HTERT RPE-1 (cell line): Measurements from ENCODE around the gene PRXL2A.

Source experiments
- in situ Hi-C: fragments of 300-500 bp; cut with MboI; formaldehyde crosslinking; loops from 4 replicates; pipeline ENCODE4 v1.14.3; 2020; ENCODE audit warnings: low sequenced_read_pairs

Gene PRXL2A

DNA sequence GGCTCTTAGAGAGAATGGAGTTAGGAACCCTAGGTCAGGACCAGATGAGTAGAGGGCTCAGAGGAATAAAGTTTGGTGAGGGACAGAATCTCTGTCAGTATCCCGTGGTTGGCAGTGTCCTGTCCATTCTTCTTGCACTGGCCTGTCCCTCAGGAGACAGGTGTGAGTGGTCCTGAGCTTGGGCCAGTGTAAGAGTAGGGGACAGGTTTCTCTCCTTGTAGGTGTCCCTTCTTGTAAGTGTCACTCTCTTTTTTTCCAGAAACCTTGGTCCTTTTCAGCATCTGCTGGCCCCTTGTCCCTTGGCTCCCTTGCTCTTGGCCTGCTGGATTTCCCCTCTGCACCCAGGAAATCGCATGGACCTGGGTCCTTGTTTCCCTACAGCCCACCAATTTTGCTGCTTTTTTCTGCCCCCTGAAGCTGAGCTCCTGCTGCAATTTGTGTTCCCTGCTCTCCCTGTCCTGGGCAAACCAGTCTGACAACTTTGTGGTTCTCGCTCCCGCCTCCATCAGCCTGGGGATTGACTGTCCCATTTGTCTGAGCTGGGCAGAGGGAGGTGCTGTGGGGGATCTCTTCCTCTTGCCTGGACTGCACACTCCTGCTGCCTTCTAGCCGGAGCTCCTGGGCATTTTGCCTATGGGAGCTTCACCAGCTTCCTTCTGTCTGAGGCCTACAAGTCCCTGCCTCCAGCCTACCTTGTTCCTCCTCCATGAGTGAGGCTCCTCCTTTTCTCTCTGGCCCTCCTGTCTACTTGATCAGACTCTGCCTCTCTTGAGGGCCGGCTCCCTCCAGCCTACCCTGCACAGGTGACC, 52.3 kb downstream of the PRXL2A start:
- in situ Hi-C loops, result no loop called here

DNA sequence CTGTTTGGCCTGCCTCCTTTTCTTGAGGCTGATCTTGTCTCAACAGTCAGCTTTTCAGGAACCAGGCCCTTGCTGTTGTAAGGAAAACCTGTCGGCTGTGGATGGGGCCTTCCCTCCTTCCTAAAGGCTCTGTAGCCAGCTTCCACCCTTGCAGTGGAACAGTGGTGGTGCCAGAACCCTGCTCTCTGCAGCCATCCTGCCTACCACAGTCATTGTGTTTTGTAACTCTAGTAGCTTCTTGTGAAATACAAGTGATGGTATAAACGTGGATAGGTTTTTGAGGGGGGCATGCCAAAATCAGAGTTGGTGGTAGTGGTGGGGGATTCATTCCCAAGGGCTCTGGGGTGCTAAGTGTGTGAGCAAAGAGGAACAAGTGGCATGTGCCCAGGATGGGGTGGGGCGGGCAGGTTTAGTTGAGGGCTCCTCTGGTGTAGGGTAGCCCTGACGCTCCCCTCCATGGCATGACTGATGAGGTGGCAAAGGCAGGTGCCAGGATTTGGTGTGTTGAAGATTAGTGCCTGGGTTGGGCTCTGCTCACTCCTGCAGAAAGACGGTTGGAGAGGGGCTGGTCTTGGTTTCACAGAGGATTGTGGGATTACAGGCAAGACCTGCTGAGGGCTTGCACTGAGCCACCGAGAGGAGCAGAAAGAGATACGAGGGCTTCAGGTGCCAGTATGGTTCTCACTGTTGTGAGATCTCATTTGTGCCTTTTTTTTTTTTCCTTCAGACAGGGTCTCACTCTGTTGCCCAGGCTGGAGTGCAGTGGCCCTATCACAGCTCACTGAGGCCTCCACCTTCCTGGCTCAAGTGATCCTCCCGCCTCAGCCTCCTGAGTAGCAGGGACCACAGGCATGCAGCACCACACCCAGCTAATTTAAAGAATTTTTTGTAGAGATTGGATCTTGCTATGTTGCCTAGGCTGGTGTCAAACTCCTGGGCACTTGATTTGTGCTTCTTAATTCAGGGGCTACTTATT, 53.1 kb downstream of the PRXL2A start:
- in situ Hi-C loops, result no loop called here

DNA sequence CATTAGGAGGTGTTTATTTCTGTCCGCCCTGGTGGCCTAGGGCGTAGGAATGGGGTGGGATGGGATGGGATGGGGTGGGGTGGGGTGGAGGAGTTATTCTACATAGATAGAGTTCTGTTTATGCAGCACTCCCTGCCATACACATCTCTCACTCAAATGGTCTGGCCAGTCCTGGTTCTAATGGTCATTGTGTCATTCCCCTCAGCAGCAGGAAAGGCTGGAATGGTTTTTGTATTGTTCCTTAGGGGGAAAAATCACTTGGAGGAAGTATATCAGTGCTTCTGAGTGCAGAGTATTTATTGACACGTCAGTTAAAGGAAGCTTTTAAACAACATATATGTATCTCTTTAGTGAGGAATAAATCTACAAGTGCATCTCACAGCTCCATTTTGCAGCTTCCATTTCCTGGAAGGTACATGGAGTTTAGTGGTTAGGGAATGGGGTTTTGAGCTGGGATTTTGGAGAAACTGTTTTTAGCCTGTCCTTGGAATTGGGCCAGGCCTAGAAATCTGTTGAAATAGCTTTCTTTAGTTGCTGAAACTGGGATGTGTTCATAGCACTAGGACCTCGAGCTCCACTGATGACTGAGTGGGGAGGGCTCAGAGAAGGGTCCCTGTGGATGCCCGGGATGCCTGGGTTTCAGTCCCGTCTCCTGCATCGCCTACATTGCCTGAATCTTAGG, 54.1 kb downstream of the PRXL2A start:
- in situ Hi-C loops, result no loop called here

DNA sequence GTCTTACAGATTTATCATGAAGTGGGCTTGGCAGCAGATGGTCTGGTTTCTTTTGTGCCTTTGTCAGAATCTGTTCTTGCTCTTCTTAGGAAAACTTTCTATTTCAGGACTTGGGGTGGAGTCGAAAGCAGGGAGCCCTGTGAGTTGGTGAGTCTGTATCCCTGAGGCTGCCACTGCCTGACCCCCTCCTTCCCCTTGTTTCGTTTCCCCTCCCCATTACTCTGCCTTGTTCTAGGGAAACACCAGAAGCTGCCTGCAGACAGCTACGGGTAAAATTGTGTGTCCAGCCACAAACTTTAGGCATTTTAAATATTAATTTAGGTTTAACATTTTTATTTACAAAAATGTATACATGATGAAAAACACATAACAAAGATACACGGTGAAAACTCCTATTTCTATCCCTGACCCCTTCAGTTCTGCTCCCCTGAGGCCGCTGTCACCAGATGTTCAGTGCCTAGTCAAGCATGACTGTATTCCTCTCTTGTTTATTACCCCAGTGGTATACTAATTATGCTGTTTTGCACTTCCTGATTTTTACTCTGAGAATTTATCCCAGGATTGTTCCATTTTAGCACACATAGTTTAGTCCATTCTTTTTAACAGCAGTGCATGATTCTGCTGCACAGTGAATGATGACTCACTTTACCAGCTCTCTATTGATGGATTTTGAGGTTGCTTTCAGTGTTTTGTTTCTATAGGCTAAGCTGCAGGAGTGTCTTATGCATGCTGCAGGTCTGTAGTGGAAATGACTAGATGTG, 54.8 kb downstream of the PRXL2A start:
- in situ Hi-C loops, result no loop called here

DNA sequence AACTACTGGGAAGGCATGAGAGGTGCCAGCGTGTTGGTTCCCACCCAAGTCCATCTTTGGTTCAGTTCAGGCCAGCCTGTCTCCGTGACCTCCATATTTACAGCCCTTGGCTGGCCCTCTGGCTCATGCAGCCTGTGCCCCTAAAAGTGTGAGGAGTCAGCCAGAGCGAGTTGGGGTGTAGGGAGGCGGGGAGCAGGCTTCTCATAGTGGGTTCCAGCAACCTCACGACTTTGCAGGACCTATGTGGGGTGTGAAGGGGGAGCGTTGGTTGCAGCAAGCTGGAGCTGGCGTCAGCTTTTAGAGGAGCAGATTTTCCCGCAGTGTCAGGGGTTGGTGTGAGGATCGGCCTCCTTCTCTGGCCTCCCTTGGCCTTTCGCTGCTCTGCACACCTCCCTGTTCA, 55.5 kb downstream of the PRXL2A start:
- in situ Hi-C loops, result no loop called here

DNA sequence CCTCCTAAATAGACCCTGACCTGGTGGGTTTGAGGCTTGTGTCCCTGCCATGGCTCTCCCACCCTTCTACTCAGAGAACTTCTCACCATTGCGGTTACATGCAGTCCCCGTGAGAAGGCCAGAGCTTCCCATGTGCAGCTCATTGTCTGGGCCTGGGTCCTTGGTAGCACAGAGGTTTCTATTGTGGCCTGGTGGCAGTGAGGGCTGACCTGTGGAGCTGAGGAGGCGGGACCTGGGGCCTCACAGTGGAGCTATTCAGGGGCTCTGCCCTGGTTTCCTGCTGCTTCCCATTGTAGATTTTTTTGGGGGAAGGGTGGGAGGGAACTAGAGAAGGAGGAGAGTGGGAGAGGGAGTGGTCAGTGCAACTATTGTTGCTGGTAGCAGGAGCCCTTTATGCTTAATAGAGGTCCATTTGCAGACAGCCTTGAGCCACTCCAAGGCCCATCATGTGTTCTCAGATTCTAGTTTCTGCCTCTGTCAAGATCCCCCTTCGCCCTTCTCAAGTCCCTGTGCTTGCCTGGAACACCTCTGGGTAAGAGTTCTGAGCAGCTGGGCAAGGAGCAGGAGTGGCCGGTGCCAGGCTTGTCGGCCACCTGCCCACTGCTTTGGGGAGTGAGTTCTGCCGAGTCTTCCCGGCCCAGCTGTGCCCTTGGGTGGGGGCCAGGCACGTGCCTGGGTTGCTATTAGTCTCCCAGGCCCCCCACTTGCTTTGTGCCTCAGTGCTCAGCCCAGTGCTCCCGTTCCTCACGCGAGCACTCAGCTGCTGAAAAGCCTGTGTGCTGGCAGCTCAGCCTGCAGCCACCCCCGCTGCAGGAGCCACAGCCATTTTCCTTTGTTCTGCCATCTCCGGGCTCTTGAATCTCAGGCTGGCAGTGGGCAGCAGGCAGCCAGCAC, 56.5 kb downstream of the PRXL2A start:
- in situ Hi-C loops, result no loop called here

DNA sequence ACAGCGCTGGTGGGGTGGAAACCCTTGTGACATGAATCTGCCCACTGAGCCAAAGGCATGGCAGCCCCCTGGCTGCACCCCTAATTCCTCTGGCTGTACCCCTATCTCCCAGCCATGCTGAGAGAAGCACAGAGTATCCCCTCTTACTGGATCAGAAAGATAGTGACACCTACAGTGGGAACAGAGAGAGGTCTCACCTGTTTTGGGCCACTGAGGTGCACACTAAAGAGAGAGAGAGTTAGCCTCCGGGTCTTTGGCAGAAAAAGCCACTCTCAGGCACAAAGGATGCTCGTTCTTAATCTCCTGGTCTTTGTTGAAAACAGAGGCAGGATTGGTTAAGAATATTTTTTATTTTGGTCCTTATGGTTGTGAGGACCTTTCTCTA, 57.1 kb downstream of the PRXL2A start:
- in situ Hi-C loops, result no loop called here

DNA sequence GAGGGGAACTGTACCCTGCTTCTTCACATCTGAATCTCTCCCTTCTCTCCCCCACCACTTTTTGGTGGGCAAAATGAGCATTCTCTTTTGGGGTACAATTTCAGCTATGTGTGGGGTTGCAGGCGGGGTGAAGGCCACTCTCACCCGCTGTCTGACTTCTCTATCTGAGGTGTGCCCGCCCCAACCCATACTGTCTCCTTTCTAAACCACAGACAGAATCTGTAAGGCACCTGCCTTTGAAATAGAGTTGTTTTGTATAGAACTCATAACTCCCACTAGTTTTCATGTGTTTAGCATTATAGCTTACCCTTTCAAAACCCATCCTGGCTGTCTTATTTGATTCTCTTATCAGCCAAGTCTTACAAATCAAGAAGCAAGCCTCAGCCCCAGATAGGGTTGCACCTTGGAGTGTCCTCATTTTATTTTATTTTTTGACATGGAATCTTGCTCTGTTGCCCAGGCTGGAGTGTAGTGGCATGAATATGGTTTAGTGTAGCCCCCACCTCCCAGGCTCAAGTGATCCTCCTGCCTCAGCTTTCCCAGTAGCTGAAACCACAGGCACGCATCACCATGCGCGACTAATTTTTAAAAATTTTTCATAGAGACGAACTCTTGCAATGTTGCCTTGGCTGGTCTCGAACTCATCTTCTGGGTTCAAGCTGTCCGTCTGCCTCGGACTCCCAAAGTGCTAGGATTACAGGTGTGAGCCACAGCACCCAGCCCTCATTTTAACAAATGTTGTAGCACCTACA, 57.7 kb downstream of the PRXL2A start:
- in situ Hi-C loops, result no loop called here

DNA sequence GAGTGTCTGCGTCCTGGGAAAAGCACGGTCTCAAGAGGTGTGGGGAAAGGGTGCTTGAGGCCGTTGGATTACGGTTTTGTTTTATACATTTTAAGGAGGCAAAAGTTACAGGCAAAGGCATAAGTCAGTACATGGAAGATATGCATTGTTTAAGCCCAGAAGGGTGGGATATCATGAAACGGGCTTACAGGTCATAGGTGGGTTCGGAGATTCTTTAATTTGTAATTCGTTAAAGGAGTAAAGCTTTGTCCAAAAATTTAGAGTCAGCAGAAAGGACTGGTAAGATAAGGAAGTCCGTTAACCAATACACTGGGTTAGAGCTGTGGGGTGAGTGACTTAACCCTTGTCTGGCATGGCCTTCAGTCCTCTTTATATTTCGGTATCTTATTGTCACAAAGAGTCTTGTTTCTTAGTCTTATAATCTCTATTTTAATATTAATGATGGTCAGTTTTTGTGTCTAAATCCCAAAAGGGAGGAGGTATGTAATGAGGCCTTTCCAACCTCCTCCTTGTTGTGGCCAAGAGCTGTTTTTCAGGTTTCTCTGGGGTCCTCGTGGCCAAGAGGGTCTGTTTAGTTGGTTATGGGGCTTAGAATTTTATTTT, 58.5 kb downstream of the PRXL2A start:
- in situ Hi-C loops, result no loop called here

DNA sequence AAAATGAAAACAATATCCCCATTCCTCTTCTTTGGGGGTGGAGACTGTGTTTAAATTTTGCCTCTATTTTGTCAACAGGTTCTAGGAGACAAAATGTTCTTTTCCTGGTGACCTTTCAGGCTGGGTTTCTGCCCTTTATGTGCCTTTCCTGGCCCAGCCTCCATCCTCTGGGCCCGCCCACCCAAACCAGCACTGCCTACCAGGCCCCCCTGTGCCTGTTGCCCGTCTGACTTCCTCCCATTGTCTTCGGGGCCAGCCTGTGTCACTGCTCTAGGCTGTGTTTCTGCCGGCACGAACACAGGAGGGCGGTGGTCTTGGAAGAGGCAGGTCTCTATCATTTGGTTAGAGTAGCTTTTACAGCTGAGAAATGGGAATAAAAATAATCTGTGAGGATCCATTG, 59.7 kb downstream of the PRXL2A start:
- in situ Hi-C loops, result no loop called here

DNA sequence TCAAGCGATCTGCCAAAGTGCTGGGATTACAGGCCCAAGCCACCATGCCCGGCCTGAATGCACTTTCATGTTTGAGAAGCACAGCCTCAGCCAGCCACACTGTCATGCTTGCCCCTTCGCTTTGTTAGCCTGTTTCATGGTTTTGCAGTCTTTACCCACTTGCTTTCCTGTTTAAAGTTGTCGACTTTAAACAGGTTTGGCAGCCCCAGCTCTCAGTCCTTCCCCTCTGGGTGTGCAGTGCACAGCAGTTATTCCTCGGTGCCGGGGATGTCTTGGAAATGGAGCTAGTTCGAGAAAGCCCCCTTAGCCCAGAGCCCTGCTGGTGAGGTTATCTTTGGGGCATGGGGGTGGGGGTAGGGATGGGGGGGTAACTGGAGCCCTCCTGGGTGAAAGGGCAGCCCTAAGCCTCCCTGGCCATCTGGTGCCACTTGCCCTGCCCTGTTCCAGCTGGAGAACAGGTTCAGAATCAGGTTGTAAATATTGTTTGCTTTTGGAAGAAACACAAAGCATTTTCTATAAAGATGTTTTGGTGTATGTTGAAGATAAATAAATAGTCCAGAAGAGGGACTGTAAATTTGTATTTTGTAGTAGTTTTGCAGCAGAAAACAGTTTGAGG, 60.6 kb downstream of the PRXL2A start:
- in situ Hi-C loops, result no loop called here

DNA sequence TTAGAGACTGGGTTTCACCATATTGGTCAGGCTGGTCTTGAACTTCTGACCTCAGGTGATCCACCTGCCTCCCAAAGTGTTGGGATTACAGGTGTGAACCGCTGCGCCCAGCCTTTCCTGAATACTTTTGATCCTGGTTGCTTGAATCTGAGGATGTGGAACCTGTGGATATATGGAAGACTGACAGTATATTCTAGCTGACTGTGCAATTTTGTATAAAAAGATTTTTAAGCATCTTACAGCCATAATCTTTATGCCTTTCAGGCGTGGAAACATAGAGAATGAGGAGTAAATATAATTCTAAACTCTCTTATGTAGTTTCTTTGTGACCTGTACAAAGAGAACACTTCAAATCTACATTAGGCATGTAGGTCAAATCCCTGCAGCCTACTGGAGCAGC, 61.9 kb downstream of the PRXL2A start:
- in situ Hi-C loops, result no loop called here

DNA sequence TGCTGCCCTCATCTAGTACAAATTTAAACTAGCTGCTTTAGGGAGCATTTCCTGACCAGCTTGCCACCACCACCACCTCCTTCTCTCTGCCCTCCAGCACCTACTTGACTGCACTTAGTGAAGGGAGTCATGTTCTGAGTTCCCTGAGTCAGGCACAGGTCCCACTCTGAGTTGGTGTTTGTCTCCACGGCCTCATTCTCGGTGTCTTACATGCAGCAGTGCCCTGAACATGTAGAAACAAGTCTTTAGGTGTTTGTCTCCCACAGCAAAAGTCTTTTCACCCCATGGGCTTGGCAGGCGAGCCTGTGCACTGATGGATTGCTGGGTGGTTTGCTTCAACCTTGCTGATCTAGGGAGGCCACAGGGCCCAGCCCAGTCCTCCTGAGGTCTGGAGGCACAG, 62.6 kb downstream of the PRXL2A start:
- in situ Hi-C loops, result no loop called here

DNA sequence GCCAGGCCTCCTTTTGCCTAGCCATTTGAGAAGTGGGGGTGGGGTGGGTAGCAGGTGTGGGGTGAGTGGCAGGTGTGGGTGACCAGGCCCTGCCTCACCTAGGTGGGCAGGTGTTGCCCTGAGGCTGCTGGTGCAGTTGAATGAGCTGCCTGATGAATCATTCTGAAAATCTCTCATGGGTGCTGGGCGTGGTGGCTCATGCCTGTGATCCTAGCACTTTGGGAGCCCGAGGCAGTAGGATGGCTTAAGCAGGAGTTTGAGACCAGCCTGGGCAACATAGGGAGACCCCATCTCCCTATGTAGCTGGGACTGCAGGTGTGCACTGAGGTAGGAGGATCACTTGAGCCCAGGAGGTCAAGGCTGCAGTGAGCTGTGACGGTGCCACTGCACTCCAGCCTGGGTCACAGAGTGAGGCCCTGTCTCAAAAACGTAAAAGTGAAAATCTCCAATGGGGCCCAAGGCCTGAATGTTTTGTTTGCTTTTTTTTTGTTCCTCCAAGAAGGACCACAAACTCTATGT, 63.4 kb downstream of the PRXL2A start:
- in situ Hi-C loops, result no loop called here

DNA sequence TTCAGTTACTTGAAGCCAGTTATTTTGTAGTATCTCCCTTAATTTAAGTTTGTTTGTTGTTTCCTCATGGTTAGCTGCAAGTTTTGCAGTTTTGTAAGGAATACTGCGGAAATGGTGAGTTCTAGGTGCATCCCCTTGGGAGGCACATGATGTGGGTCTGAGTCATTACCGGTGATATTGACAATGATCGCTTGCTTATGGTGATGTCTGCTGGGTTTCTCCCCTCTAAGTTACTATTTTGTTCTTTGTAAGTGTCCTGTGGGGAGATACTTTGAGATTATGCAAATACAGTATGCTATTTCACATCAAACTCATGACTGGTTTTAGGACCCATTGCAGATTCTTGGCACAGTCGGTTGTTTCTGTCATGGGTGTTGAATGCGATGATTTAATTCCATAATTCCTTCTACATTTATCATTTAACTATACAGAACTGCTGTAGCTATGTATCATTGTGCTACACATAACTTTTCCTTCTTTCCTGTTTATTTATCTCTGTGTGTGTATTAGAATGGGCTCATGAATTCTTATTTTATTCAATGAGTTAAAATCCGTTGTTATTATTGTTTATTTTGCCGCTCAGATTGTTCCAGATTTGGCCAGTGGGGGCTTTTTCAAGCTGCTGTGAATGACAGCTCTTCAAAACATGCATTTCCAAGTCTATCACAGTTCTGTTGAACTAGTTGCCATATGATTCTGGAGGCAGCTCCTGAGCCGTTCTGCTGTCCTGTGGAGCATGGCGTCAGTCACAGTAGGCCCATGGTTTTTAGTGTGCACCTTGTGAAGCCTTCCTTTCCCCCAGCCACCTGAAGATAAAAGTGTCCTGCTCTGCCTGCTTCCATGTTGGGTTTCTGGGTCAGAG, 64.1 kb downstream of the PRXL2A start:
- in situ Hi-C loops, result no loop called here

DNA sequence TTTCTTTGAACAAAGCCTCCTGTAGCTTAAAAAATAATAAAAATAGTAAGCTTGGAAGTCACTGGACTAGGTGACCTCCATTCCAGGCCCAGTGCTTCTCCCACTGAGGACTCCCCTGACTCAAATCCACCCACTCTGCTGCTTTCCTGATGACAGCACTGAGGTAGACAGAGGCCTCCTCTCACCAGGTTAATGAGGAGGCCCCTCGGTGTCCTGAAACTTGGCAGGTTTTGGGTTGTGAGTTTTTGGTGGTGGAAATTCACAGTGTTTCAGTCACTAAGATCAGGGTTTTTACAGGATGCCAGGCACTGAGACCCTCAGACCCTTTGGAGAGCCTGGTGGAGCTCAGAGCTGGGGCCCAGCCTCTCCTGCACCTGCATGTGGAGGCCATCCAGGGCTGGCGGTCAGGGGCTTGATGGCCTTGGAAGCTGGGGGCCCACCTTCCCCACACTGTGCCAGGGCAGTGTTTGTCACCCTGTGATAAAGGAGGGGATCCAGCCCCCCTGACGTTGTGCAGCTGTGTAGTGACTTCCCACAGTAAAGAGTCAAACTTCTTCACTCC, 64.8 kb downstream of the PRXL2A start:
- in situ Hi-C loops, result no loop called here
